GM21528 (cell line): ENCODE measurements around the gene DDAH1.
"Not testable (repeated sequence)": the region's sequence is repeated elsewhere in the genome, so short reads cannot be mapped to it uniquely, and the experiment has no call there.

Experiments
- ATAC-seq: cut with Tn5 transposase; IDR thresholded peaks from one replicate; pipeline ENCODE4 v1.9.1; 2021; ENCODE audit warnings: mild to moderate bottlenecking, moderate library complexity; ENCODE audit not compliant: unreplicated experiment, low FRiP score

Gene DDAH1

DNA sequence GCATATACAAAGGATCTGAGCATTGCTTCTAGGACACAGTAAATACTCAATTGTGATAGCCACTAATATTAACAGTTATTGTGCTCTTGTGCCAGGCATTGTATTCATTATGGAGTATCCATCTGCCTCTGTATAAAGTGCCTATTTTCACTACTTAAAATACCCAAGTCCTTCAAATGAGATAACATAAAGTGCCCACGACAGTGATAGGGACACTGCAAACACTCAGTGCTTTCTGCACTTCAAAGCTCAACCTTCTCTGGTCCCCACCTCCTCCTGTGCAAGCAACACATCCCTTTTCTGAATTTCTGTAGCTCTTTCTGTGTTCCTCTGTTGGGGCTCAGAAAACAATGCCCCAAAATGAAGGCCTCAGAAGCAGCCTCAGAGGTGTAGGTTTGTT is 6.6 kb upstream of the DDAH1 start:
- no peak for ATAC-seq

DNA sequence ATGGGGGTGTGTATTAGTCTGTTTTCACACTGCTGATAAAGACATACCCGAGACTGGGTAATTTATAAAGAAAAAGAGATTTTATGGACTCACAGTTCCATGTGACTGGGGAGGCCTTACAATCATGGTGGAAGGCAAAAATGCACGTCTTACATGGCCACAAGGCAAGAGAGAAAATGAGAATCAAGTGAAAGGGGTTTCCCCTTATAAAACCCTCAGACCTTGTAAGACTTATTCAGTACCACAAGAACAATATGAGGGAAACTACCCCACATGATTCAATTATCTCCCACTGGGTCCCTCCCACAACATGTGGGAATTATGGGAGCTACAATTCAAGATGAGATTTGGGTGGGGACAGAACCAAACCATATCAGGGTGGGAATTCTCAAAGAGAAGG is 5.2 kb upstream of the DDAH1 start:
- ATAC-seq = not testable (repeated sequence)

DNA sequence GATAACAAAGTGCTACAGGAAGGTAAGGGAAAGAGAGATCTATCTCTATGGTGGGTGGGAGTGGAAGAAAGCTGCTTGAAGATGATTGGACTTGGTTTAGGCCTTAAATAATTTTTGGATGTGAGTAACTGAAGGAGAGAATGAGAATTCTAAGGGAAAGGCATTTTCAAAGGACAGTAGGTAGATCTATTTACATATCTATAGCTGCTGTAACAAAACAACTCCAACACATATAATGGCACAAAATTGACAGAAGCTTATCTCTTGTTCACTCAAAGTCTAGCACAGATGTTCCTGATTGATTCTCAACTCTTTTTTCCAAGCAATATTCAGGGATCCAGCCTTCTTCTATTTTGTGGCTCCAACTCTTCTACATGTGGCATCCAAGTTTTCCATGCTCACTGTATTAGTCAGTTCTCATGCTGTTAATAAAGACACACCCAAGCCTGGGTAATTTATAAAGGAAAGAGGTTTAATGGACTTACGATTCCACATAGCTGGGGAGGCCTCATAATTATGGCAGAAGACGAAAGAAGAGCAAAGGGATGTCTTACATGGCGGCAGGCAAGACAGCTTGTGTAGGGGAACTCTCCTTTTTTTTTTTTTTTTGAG is 3.1 kb upstream of the DDAH1 start:
- no peak for ATAC-seq

DNA sequence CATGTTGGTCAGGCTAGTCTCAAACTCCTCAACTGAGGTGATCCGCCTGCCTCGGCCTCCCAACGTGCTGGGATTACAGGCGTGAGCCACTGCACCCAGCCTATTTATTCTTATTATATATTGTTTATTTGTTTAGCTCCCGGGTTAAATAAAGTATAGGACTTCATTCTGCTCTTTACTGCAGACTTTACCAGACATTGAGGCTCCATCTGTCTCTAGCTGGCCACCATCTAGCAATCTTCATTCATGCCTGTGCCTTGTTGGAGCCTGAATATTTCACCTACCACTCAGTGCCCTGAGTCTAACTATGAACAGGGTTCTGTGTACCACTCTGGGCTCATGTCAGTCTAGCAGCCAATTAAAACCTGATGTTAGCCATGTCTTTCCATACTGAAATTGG is 2.1 kb upstream of the DDAH1 start:
- no peak for ATAC-seq

DNA sequence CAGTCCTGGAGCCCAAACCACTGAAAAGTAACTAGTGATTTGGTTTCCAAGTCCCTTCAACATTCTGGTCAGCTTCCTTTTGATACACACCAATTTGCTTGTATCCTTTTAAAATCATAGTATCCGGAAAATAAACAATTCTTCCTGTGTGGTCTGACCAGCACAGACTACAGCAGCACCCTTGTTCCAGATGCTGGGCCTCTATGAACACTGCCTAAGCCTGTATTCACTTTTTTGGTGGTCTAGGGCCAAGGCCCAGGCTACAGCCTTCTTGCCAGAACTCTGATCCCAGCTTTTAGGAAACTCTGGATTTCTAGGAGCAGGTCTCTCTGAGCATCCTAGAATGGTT is 801 bp upstream of the DDAH1 start:
- ATAC-seq = no peak

DNA sequence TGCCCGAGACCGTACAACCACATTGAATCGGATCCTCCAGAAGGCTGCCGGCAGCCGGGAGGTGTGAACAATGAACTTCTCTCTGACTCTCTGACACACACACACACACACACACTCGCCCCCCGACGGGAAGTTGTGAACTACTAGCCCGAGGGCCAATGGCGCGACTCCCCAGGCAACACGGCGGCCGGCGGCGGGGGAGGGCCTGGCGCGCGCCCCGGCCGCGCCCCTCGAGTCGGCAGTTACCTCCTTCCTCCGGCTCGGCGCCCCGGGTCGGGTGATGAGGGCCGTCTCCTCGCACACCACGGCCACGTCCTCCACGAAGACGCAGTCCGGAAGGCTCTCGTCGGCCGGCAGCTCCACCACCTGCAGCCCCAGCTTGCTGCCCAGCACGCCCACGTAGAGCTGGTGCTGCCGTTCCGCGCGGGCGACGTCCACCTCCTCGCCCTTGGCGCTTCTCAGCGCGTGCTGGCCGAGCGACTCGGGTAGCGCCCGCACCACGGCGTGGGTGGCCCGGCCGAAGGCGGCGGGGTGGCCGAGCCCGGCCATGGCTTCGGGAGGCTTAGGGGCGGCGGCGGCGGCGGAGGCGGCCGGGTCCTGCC is 361 bp downstream of the DDAH1 start:
- peak; percentile 69 for ATAC-seq

DNA sequence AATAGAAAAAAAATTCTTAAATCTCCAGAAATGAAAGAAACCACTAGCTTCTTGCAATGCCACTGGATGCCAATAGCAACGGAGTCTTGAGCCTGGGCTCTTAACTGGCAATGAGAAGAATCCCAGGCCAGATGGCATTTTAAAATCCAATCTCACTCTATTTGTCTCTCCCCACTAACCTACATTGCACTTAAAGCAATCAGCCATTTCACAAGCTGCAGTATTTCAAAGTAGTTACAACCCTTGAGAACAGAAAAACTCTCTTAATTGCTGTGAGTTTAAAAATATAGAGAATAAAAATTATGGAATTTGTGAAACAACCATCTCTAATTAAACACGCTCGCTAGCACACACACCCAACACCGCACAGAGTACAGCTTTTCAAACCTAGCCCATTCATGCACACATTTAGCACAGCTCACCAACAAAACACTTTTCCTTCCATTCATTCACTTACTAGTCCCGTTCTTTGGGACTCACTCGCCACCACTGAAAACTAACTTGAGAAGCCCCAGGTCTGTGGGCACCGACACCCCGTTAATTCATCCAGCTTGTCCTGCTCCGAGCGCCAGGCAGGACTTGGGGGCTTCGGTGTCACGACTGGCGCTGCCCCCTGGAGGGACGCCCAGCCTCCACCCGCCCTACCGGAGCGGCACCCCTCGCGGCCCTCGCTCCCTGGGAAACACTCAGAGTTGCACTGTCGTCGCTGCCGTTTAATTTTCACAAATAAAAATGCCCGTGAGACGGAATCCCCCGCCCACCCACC is 1.0 kb downstream of the DDAH1 start:
- ATAC-seq = no peak

DNA sequence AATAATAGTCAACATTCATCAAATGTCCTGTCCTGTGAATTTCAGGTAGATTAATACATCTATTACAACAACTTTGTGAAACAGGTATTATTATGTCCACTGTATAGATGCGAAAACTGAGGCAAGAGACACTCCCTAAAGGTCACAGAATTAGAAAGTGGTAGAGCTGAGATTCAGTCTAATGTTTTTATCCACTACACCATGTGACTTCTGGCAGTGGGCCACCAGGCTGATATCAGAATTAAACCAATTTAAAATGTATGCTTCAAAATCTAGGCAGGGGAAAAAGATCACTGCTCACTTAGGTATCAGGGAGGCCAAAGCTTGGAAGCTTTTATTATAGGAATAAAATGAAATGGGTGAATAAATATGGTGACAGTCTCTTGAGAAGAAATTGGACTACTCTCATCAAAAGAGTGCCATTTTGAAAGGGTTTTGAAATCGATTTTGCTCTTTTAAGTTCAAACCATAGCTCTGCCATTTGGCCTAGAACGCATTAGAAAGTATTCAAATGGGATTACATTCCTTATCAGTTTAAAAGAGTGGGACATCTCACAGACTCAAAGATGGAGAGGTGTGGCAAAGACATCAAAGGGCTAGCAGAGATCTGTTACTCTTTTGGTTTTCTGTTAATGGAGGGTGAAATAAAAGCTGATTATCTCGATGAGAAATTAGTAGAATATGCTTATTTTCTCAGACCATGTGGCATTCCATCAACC is 1.9 kb downstream of the DDAH1 start:
- no peak for ATAC-seq

DNA sequence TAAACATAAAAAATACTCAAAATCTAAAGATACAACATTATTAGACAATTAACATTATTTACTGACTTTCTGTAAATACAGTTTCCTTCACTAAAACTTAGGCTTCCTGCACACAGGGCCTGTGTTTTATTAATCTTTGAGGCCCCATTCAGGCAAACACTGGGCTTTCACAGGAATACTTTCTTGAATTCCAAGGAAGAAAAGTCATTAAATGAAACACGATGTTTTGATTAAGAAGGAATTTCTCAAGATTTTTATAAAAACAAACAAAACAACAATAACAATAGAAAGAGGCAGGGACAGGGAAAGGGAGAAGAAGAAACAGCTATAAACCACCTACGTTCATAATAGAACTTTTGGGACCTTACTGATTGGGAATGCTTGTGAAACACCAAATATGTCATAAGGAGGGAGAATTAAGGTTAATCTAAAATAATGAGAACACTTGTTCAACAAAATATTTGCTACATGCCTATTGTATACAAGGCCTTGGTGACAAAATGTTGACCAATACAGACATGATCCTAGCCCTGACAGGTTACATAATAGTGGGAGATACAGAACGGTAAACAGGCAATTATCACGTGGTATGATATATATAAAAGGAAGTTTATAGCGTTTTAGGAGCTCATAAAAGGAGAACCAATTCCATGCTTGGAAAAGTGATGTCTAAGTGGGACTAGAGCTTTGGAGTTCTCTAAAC is 3.6 kb downstream of the DDAH1 start:
- no peak for ATAC-seq

DNA sequence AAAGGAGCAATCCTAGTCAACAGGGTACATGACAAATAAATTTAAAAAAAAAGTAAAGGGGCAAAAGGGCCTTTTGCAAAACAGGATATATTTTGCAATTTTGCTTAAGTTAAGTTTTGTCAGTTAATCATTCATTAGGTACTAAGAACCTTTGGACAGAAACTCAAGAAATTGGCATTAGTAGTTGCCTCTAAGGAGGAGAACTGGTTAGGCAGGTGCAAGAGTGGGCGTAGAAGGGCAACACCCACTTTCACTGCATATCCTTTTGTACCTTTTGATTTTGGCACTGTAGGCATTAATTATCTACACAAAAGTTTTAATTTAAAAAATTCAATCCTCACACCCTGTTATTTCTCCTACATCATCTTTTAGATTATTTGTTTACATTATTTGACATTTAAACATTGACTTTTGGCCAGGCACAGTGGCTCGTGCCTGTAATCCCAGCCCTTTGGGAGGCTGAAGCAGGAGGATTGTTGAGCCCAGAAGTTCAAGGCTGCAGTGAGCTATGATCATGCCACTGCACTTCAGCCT is 4.3 kb downstream of the DDAH1 start:
- no peak for ATAC-seq

DNA sequence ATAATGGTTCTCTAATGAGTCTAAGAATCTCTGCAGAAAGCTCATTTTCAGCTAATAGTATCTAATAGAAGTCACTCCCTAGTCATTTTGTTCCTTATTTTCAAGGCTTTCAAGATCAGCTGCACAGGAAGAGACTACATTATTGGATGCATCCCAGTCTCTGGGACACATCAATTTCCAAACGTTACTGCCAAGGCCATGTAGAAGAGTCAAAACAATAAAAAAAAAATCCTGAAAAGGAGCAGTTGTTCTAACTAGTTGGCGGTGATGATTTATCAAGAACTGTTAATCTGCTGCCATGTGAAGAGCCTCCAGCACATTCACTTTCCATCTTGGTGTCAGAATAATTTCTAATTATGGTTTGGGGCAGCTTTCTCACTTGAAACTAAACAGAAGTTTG is 5.7 kb downstream of the DDAH1 start:
- no peak for ATAC-seq

DNA sequence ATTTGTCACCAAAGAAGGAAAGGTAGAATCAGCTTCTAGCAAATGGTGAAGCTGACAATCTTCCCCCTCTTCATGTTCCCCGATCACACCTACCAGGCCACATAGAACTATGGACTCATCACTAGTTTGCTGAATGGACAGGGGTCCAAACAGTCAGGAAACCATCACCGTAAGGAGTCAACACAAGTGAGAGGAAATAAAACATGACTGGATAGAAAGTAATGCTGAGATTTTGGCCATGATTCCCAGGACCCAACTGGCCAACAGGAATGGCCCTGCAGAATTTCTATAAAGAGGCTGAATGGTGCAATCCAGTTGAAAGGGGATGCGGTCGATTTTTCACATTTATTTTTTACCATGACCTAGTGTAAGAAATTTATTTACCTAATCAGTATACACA is 10.7 kb downstream of the DDAH1 start:
- ATAC-seq = no peak

DNA sequence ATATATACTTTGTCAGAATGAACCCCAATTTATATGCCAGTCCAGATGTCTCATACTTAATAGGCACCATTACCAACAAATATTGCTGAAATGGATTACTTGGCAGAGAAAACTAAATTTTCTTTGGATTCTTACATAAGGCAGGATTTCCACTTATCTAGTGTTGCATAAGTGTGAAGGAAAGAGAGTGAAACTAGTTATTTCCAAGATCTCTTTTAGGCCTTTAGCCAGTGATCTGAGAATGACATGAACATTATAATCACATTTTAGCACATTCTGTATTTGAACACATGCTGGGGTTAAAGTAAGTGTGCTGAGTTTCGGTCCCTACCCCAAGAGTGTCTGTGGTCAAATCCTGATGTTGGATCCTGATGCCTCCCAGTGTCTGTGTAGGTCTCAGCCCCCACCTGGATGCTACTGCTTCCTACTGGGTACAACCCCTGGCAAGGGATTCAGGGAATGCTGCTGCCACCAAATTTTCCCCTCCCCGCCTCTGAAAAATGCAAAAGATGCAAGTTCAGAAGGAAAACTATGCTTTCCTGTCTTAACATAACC is 11.2 kb downstream of the DDAH1 start:
- ATAC-seq = no peak

DNA sequence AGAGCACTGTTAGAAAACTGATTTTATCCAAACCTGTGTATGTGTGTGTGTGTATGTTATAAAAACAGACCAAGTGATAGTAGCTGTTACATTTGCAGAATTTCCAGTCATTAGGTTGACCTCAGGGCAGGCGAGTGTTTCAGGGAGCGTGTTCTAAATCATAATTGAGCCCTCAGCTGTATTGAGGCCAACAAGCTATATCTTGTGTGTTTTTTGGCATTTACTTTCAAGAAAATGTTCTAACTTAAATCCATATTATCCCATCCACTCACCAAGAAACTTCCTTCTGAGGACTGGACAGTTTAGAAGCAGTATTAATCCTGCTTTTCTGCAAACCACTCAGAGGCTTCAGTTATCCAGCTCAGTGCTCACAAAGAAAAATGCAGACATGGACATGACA is 12.0 kb downstream of the DDAH1 start:
- ATAC-seq = no peak

DNA sequence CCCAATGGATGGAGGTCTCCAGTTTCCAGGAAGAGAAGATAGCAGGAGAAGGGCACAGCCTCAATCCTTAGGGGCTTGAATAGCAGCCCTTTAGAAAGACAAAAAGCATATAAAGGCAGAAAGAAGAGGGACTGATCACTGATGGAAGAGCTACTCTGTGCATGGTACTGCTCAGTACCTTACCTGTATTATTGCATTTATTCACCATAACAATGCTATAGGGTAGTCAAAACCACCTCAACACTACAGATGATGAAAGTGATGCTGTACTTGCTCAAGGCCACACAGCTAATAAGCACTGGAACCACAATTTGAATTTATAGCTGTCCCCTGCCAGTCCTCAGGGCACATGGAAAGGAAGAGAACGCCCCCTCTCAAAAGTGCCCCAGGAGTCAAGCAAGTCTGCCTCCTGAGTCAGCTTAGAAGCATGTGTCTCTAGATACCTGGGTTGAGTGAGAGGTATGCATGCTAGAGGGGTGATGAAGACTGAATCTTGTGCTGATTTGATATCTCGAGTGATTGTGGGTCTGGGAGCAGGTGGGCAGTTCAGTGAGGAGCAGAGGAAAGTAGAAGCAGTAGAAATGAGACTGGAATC is 13.6 kb downstream of the DDAH1 start:
- ATAC-seq = no peak

DNA sequence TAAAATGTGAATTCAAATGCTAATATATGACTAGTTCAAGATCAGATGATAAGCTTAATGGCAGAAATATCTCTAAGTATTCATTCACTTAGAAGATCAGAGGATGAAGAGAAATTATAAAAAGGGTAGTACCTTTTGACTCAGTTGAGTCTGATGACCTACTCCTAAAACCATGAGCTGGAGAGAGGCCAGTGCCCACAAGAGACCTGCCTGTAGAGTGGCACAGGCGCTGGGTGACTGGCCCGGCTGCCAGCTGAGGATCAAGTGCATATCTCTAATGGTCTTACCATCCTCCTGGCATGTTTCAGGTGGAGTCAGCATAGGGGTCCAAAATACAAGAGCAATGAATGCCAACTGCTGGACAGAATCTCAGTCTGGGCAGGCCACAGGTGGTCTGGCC is 14.1 kb downstream of the DDAH1 start:
- no peak for ATAC-seq

DNA sequence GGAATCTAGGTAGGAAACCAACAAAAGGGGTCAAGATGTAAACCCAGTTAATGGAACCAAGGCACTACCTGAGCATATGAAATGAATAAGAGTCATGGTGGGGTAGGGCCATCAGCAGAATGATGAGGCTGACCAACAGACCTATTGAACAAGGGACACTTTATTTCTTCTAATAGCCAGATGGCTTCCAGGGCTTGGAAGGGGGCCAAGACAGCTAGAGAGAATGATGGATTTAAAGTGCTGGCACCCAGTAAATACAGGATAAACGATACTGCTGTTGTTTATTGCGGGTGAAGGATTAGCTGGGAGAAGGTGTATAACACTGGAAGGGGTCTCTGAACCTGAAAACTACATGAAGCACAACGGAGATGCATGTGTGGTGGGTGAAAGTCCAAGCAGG is 15.6 kb downstream of the DDAH1 start:
- no peak for ATAC-seq

DNA sequence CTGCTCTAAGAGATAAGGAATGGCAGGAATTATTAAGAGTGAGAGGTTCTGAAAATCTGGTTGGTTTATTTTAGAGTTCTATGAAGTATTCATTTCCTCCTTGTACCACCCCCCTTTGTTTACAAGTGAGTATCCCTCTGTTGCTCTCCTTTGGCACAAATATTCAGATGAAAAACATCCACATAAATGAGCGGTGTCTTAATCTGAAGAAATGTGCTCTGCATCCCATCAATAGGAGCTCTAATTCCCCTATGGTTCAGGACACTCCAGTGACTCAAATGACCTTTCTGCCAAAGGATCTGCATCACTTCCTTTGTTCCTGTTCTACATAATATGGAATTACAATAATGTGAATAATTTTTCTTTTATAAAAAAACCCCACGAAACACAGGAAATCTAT is 16.6 kb downstream of the DDAH1 start:
- ATAC-seq = no peak

DNA sequence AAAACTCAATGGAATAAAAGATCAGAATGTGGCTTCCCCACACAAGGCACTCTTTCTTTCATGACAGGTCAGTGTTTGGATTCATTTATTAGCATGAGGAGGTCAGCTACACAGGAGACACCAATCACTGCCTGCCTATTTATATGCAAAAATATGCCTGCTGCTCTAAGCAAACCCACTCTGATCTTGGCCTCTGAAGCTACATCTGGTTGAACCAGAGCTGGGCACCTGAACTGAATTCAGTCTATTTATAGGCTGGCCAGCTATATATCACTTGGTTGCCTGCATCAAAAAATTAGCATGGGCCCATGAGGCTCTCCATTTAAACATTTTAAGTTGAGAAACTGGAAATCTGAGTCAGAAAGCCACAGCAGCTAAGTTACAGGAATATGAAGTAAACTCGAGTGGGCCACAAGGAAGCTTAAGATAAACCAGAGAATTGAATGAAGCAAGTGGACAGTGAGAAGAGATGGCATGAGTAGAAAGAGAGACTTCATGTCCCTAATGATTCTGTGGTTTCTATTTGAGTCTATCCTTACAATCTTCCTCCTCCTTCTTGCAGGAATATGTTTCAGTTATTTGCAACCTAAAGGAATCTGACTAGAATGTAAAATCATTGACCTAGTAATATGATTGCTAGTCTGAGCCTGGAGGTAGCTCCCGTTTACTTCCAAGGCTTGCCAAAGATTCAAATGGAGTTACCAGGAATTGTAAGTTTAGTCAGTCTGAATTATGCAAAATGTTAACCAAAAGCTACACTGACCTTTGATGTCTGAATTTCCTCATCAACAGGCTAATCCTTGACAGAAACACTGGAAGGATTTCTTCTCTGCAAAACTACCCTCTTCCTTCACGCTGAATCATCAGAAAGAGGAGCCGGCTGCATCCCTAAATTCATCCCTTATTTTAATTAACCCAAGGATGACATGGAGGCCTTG is 17.7 kb downstream of the DDAH1 start:
- no peak for ATAC-seq
